ENCODE measurements around the gene KCTD17.

The KCTD17 gene

GRCh38 chr22:37051391-37052385 lies at the start of gene KCTD17:
KCTD17 (plus strand) TSS chr22:37051742; CDS start chr22:37051761, 19 bp downstream.
- DNase-seq: no peak

GRCh38 chr22:37001826-37002225 lies 49.7 kb upstream of the KCTD17 start:
- no peak for DNase-seq

- no peak for DNase-seq
Observed at GRCh38 chr22:37002633-37003032, 48.9 kb upstream of the KCTD17 start.

DNA sequence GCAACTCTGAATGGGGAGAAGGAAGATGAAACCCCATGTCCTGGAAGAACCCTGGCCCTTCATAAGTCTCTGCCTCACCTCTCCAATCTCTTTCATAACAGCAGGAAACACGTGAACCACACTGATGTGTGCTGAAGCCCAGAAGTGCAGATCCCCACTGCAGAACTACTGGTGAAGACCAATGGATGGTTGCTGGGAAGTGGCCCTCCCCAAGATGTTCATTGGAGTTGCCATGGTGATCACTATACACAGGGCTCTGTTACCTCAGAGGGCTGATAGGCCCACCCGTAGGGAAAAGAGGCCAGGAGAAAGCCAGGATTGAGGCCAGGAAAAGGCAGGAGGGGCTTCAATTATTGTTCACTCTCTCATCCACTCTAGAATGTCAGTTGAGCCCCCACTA lies 43.9 kb upstream of the KCTD17 start:
- DNase-seq: no peak

DNA sequence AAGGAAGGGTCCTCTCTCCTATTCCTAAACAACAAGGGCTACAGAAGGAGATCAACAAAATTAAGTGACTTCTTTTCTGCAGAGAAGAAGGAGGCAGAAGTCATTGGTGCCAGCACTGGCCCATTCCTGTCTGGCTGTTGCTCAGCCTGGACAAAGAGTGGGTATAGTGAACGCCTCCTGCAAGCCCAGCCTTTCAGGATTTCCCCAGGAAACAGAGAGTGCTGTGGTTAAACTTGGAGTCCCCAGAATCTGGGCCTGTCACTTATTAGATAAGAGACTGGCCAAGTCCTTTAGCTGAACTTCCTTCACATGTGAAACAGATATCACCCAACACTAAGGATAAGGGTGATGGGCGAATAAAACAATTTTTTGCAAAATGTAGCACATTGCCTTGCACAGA lies 43.2 kb upstream of the KCTD17 start:
- DNase-seq: no peak

- DNase-seq: no peak
Observed at GRCh38 chr22:37009490-37009889, 42.1 kb upstream of the KCTD17 start.

- DNase-seq: no peak
Observed at GRCh38 chr22:37010174-37010573, 41.4 kb upstream of the KCTD17 start.

GRCh38 chr22:37010976-37011375 lies 40.6 kb upstream of the KCTD17 start:
- DNase-seq: no peak

GRCh38 chr22:37011472-37011871 lies 40.1 kb upstream of the KCTD17 start:
- DNase-seq: no peak

DNA sequence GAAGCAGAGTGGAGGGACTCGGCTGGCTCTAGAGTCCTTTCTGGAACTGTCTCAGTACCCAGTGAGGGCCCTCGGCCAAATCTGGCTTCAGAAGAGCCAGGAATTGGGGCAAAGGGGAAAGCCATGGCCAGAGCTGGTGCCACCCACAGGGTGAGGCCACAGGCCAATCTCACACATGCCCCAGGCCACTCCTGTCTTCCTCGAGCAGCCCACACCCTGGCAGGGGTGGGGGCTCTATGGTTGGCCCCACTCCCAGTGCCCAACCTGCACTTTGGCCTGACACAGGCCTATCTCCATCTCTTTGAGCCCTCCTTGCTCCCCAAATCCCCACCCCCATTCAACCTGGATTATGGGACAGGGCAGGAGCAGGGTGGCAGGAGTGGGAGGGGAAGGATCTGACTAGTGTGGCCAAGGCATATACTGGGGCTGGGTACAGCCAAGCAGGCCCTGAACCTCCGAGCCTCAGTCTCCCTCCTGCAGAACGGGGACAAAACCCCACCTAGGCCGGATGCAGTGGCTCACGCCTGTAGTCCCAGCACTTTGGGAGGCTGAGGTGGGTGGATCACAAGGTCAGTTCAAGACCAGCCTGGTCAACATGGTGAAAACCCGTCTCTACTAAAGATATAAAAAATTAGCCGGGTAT lies 39.2 kb upstream of the KCTD17 start:
- DNase-seq: no peak

GRCh38 chr22:37012956-37013355 lies 38.6 kb upstream of the KCTD17 start:
- no peak for DNase-seq

- no peak for DNase-seq
Observed at GRCh38 chr22:37014415-37014806, 37.1 kb upstream of the KCTD17 start.

DNA sequence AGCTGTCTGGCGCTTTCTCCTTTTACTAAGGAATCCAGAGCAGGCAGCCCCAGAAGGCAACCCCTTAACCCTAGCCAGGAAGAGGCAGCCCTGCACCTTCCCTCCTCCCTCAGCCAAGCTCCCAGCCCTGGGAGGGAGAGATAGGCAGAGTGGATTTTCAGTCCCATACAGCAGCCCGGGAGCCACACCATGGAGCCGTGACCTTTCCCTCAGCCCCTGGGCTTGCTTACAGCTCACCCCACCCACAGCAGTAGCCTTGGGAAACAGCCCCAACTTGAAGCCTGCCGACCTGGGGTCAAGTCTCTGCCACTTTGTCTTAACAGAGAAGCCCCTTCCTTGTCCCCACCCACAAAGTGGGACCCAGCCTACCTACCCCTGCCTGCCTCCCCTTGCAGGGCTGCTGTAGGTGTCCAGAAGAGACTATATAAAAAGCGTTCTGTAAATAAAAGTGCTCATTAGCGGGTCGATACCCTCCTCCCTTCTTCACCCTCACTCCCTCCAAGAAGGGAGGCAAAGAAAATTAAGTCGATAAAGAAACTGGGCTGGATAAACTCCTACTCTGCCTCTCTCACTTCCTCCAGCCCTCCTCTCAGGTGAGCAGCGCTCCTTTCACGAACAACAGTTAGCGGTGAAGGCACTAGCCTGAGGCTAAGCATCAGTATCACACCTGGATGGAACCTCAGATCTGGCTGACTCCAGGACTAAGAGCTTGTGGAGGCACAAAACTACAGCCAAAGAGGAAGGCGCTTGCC lies 36.5 kb upstream of the KCTD17 start:
- DNase-seq: no peak

DNA sequence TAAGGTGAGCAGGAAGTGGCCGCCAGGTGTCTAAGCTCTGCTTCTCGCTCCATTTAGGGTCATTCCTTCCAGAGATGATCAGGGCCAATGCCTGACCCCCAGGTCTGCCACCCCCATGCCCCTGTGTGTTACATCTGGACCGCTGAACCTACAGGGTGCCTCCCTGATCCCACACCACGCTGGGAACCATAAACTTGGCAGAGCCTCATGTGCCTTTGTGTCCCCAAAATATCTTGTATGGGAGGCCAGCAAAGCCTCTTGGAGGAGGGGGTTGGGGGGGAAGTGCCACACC lies 36.0 kb upstream of the KCTD17 start:
- DNase-seq: no peak

GRCh38 chr22:37016134-37016910 lies 35.2 kb upstream of the KCTD17 start:
- no peak for DNase-seq

DNA sequence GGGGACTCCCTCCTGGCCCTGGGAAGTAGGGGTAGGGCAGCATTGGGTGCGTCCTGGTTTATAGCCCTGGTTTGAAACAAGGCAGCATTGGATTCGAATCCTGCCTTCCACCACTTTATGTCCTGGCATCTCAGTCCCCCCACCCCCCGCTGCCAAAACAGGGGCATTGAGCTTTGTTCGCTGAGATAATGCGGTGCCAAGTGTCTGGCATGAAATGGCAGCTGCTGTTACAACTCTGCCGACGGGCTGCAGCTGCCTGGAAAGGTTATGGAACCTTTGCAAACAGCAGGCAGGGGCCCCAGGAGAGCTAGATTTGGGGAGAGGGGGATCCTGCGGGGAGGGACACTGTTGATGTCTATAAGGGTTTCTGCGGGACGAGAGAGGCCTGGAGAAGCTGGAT lies 34.2 kb upstream of the KCTD17 start:
- no peak for DNase-seq

GRCh38 chr22:37018086-37018814 lies 33.3 kb upstream of the KCTD17 start:
- DNase-seq: no peak

DNA sequence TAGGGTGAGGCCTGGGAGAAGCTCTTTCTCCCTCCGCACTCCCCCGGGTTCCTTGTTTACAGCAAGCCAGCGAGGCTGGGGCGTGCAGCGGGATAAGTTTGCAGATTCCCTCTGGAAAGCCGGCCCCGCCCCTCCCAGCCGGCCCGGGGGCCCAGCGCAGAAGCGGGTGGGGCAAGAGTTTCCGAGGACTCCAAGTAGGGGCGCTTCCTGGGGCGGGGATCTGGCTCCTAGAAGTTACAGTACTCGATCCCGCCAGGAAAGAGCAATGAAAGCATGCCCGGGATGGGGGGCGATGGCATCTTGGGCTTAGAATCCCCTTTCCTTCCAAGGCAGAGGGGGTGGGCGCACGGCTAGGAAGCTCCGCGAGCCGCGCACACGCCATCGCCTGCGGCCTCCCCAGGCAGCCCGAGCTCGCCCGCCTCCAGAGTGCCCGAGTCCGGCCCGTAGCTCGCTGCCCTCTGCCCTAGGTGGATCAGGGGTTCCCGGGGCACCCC lies 32.7 kb upstream of the KCTD17 start:
- DNase-seq: no peak

DNA sequence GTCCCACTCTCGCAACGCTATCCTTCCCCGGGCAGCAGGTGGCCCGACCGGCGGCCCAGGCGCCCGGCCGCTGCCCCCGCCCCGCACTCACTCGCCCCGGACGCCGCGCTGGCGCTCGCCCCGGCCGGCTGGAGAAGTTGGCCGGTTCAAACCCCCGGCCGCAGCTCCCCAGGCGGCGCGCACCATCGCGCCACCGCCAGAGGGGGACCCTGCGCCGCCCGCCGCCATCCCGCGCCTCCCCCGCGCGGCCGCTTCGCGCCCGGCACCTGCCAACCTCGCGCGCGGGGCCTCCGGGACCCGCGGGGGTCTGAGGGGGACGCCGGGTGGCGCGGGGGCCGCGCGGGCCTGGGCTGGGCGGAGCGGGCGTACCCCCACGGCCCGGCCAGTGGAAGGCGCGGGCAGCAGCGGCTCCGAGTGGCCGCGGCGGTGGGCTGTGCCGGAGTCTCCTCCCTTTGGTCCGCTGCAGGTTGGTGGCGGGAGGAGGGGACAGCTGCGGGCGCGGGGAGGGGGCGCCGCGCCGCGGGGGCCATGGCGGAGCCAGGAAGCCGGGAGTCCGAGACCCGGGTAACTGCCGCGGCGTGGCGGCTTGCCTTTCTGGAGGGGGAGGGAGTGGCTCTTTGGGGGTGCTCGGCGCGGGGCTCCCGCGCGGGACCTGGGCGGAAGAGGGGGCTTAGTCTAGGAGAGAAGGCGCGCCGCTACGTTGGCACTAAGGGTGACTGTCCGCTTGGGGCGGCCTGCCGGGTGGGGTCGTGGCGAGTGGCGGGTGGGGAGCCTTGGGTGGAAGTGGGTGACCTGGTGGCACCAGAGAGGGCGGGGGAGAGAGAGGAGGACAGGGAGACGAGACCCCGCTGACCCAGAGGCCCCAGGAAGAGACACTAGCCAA lies 32.0 kb upstream of the KCTD17 start, which contains the start of the genes MPST and TST:
MPST (plus strand) TSS at position 434 of the 883 bp plus-strand sequence; CDS start at position 529, 95 bp downstream.
TST (minus strand) TSS at position 139 of the 883 bp plus-strand sequence. CDS start 715 bp downstream, outside the sequence.
- DNase-seq: no peak

DNA sequence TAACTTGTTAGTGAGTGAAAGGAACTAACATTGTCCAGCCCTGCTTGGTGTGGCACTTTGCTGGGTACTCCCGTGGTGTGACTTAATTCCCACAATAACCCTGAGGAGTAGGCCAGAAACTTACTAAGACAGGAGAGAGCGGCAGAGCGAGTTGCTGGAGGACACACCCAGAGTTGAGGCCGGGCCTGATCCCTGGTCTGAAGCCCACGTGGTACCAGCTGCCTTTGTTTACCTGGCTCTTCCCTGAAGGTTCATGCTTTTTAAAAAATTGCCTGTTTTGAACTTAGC lies 31.4 kb upstream of the KCTD17 start:
- DNase-seq: no peak

DNA sequence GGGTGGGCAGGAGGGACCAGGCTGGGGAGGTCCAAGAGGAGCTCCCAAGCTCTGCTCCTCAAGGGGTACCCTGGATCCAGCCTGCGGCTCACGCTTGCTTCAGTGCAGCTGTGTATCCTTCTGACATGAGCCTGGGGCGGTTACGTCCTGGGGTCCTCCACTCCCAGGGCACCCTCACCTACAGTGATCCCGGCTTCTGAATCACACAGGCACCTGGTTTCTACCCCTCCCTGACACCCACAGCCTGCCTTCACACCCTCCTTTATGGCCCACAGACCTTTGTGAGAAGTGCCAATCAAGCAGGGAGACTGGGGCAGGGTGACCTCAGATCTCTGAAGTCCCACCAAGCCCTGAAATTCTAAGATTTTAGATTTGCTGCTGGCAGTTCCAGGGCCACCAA lies 30.5 kb upstream of the KCTD17 start:
- no peak for DNase-seq

Measured in GOT3 (cell line).